WI38 (cell line): ENCODE data around the gene GRN.
"Not testable (repeated sequence)": the region's sequence is repeated elsewhere in the genome, so short reads cannot be mapped to it uniquely, and the experiment has no call there.

Source experiments
- H3K4me3 ChIP-seq: 2 replicates; pipeline ENCODE4 v1.5.1; 2011; ENCODE audit warnings: low read depth, mild to moderate bottlenecking, control low read depth, low read length
- TF ChIP-seq, protein P1 (sequence below): IDR thresholded peaks from 2 replicates; pipeline ENCODE4 v1.5.1; 2012; ENCODE audit warnings: low read depth, mild to moderate bottlenecking, control low read depth, low read length

The GRN gene

DNA sequence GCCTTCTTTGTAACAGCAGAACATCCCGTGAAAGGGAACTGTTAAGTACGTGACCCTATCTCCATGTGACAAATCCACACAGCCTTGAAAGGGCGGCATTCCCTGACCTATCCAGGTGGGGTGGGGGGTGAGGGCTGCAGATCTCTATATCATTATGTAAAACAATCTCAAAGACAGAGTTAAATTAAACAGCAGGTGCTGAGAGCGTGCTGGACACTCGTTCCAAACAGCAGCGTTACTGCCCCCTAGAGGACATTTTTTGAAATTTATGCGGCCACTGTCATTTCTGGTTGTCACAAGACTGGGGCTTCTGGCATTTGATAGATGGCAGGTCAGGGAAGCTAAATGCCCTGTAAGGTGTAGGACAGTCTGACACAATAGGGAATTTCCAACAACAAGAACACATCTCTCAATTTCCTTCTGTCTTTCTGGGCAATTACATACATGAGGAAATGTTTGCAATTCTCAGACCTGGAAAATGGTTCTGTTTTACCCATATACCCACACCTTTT lies 13.8 kb upstream of the GRN start:
- H3K4me3 ChIP-seq = no peak overlapping the region
- TF ChIP-seq, protein P1, sequence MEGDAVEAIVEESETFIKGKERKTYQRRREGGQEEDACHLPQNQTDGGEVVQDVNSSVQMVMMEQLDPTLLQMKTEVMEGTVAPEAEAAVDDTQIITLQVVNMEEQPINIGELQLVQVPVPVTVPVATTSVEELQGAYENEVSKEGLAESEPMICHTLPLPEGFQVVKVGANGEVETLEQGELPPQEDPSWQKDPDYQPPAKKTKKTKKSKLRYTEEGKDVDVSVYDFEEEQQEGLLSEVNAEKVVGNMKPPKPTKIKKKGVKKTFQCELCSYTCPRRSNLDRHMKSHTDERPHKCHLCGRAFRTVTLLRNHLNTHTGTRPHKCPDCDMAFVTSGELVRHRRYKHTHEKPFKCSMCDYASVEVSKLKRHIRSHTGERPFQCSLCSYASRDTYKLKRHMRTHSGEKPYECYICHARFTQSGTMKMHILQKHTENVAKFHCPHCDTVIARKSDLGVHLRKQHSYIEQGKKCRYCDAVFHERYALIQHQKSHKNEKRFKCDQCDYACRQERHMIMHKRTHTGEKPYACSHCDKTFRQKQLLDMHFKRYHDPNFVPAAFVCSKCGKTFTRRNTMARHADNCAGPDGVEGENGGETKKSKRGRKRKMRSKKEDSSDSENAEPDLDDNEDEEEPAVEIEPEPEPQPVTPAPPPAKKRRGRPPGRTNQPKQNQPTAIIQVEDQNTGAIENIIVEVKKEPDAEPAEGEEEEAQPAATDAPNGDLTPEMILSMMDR = peak; percentile 61; the same call in 1 of the 2 replicates

DNA sequence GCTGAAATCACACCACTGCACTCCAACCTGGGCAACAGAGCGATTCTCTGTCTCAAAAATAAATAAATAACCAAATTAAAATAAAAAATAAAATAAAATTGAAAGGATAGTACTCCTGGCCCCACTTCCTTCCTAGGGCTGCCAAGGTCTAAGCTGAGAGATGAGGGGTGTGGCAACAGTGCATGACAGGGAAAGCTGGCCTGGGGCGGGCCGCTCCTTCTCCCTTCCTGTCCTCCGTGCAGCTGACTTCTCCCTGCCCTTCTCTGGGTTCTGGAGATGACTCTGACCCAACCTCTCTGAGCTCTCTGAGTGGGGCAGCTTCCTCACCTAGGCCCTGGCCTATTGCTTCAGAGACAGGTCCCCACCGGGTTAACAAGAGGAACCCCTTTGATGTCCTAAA lies 11.7 kb upstream of the GRN start:
- TF ChIP-seq, protein P1 = no peak
- no peak overlapping the region for H3K4me3 ChIP-seq

DNA sequence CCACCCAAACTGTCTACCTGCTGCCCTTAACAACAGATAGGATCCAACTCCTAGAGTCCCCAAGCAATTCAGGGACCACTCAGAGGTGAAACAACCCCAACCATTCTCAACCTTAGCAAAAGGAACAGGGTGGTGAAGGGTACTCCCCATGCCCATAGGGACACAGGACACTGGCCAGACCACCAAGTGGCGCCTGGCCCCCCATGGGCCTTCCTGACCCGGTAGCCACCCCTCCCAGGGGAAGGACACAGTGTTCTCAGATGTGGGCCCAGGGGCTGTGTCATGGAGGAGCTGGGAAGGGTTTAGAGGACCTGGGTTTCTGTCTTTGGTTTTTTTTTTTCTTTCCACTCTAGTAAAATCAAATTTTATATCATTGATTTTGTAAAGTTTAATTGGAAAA lies 10.8 kb upstream of the GRN start:
- TF ChIP-seq, protein P1 = no peak
- no peak overlapping the region for H3K4me3 ChIP-seq

DNA sequence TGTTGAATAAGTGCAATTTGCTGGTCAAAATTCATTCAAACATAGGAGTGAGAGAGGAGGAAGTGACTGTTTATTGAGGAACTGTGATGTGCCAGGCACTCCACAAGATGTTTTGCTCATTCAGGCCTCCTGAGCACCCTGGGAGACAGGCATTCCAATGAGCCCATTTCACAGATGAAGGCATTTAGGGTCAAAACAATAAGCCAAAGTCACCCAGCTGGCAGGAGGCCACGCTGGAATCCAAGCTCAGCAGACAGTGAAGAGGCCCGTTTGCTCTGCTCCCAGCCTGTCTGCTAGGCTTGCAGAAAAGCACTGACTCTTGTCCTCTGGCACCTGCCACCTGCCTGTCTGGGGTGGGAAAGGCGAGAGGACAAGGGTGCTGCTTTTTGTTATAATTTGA lies 10.4 kb upstream of the GRN start:
- H3K4me3 ChIP-seq = no peak overlapping the region
- TF ChIP-seq, protein P1 = no peak

DNA sequence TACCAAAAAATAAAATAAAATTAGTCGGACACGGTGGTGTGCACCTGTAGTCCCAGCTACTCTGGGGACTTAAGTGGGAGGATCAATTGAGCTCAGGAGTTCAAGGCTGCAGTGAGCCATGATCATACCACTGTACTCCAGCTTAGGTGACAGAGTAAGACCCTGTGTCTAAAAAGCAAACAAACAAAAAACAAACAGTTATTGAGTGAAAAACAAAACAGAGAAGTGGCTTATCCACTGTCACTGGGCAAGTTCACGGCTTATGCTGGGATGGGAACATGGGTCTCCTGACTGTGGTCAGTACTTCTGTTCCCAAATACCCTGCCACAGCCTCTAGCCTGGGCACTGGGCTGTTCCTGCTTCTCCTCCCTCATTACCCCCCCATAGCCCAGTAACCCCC lies 9.5 kb upstream of the GRN start:
- TF ChIP-seq, protein P1 = no peak
- no peak overlapping the region for H3K4me3 ChIP-seq

DNA sequence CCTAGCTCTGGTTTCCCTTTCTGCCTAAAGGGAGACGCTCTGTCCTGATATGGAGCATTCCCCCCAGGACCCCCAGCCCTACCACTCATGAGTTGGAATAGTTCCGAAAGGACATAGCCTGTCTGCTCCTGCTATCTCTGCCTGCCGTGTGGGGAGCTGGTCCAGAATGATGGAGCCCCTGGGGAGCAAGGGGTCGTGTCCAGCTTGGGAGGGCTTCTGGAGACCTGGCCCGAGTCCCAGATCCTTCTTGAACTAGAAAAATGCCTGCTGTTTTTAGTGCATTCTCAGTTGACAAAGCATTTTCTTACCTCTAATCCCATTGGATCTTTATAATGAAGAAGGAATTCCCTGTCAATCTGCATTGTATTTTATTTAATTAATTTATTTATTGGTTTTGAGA lies 9.1 kb upstream of the GRN start:
- H3K4me3 ChIP-seq = no peak overlapping the region
- TF ChIP-seq, protein P1 = no peak

DNA sequence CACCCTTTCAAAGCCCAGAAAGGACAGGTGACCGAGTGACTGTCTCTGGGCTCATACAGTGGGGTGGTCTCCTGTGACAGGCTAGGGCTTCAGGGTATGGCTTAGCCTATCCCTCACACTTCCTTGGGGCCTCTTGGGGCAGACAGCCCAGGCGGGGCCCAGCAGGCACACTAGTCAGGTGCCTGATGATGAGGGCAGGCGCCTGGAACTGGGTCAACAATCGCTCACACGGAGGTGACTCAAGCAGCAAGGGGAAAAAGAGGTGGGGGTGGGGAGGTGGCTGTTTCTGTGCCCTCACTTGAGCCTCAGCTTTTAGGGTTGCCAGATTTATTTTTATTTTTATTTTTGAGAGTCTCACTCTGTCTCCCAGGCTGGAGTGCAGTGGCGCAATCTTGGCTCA lies 6.4 kb upstream of the GRN start:
- H3K4me3 ChIP-seq = no peak overlapping the region

DNA sequence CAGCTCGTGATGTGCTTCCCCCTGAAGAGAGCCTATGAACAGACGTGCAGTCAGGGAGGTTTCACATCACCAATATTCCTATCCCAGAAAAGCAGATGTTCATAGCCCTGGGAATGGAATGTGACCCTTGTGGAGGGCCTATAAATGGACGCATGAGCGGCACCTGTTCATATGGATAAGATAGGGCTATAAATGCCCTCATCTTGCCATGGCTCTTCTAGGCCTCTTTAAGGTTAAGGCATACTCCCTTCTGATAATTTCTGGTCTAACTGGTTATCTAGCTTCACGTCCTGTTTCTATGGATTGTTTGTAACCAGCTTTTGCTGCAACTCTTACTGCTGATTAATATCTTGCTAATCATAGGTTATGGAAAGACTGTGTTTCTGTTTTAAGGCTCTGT lies 4.5 kb upstream of the GRN start:
- H3K4me3 ChIP-seq = not testable (repeated sequence)

More for the DNA sequence above, 6.4 kb upstream of the GRN start:
- TF ChIP-seq, protein P1 = no peak
